ENCODE data around the gene CCDC85A. TPM values are rescaled to one million over a fixed set of nuclear protein-coding genes. Genes with fewer than 3 reads are reported as not detected.

CCDC85A gene
- polyA plus RNA-seq, 1 of the 3 experiments (the other 2 are of a cell fraction) = 48.7 TPM

GRCh38 chr2:56380861-56381260 is 197.1 kb downstream of the CCDC85A start (continued):
- TF ChIP-seq YY1 (IDR thresholded peaks at IDR 0.05; ENCODE audit: low read depth) = no peak
- TF ChIP-seq, protein P1, sequence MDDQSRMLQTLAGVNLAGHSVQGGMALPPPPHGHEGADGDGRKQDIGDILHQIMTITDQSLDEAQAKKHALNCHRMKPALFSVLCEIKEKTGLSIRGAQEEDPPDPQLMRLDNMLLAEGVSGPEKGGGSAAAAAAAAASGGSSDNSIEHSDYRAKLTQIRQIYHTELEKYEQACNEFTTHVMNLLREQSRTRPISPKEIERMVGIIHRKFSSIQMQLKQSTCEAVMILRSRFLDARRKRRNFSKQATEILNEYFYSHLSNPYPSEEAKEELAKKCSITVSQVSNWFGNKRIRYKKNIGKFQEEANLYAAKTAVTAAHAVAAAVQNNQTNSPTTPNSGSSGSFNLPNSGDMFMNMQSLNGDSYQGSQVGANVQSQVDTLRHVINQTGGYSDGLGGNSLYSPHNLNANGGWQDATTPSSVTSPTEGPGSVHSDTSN (IDR thresholded peaks at IDR 0.05) = no peak

DNA sequence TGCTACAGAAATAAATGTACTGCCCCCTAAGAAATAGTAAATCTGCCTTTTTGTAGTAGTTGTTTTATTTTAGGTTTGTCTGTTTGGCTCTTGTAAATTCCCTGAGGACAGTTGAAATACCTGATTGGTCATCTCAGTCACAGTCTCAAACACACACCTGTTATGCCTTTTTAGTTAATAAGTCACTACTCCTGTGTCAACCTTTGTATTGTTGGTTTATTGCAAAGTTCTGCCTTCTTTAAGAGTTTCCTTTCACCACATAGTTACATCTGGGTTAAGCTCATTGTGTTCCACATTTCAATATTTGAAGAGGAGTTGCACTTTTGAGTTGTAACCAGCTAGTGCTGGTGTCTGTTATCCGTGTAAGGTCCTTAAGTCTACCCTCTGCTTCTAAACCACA is 198.7 kb downstream of the CCDC85A start:
- Histone ChIP-seq H3K4me3 (ENCODE audit: low read depth in 2 of 2, low read length in 1 of 2) (no peak overlapping the region), H3K4me1 (ENCODE audit: control insufficient read depth in 1 of 2, insufficient read depth in 2 of 2, low read depth in 1 of 2, low read length in 1 of 2) (peaks cover 0 to 20% of the 10 kb centered on the region in 2 experiments; a peak in 2 of 4 replicates), H3K9me2 (no peaks in the 10 kb centered on the region), H3K9ac (no peak overlapping the region), H3K4me2 (no peak overlapping the region), H3K9me3 (no peaks in the 10 kb centered on the region), H3F3A (replicated peaks; ENCODE audit: insufficient read depth) (peaks cover 30% of the 10 kb centered on the region), H3K36me3 (replicated peaks in 1 of 2; ENCODE audit: control insufficient read depth in 1 of 2, insufficient read depth in 2 of 2, low read length in 1 of 2) (peaks cover 18 to 67% of the 10 kb centered on the region in 2 experiments), H3K79me2 (ENCODE audit: insufficient read depth) (peaks cover 70% of the 10 kb centered on the region), H3K27ac (ENCODE audit: low read depth in 2 of 2, low read length in 1 of 2) (no peak overlapping the region), H3K27me3 (ENCODE audit: insufficient read depth) (no peaks in the 10 kb centered on the region), H4K20me1 (ENCODE audit: insufficient read depth) (no peaks in the 10 kb centered on the region), H2AFZ (ENCODE audit: low read depth) (no peak overlapping the region)
- POLR2A ChIA-PET = no interaction called here
- 0% methylated on average over 1 of the region's 1 CpG for WGBS (ENCODE audit: low lambda C conversion rate)
- TF ChIP-seq GABPA (IDR thresholded peaks at IDR 0.05; ENCODE audit: low read depth) = no peak
- no peak for TF ChIP-seq MEF2A (IDR thresholded peaks at IDR 0.05; ENCODE audit: borderline replicate concordance, low read depth)
- no peak for TF ChIP-seq RAD21 (IDR thresholded peaks at IDR 0.05; ENCODE audit: low read length)
- TF ChIP-seq, protein P2, sequence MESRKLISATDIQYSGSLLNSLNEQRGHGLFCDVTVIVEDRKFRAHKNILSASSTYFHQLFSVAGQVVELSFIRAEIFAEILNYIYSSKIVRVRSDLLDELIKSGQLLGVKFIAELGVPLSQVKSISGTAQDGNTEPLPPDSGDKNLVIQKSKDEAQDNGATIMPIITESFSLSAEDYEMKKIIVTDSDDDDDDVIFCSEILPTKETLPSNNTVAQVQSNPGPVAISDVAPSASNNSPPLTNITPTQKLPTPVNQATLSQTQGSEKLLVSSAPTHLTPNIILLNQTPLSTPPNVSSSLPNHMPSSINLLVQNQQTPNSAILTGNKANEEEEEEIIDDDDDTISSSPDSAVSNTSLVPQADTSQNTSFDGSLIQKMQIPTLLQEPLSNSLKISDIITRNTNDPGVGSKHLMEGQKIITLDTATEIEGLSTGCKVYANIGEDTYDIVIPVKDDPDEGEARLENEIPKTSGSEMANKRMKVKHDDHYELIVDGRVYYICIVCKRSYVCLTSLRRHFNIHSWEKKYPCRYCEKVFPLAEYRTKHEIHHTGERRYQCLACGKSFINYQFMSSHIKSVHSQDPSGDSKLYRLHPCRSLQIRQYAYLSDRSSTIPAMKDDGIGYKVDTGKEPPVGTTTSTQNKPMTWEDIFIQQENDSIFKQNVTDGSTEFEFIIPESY (IDR thresholded peaks at IDR 0.05; ENCODE audit: borderline replicate concordance, low read depth) = no peak
- TF ChIP-seq CHD2 (IDR thresholded peaks at IDR 0.05; ENCODE audit: low read length, partially characterized antibody) = no peak
- TF ChIP-seq POLR2AphosphoS5 (IDR thresholded peaks at IDR 0.05; ENCODE audit: low read depth, low read length) = no peak
- no peak for TF ChIP-seq RFX5 (IDR thresholded peaks at IDR 0.05; ENCODE audit: low read length)
- TF ChIP-seq, protein P3, sequence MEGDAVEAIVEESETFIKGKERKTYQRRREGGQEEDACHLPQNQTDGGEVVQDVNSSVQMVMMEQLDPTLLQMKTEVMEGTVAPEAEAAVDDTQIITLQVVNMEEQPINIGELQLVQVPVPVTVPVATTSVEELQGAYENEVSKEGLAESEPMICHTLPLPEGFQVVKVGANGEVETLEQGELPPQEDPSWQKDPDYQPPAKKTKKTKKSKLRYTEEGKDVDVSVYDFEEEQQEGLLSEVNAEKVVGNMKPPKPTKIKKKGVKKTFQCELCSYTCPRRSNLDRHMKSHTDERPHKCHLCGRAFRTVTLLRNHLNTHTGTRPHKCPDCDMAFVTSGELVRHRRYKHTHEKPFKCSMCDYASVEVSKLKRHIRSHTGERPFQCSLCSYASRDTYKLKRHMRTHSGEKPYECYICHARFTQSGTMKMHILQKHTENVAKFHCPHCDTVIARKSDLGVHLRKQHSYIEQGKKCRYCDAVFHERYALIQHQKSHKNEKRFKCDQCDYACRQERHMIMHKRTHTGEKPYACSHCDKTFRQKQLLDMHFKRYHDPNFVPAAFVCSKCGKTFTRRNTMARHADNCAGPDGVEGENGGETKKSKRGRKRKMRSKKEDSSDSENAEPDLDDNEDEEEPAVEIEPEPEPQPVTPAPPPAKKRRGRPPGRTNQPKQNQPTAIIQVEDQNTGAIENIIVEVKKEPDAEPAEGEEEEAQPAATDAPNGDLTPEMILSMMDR (IDR thresholded peaks at IDR 0.05) = no peak
- TF ChIP-seq, protein P4, sequence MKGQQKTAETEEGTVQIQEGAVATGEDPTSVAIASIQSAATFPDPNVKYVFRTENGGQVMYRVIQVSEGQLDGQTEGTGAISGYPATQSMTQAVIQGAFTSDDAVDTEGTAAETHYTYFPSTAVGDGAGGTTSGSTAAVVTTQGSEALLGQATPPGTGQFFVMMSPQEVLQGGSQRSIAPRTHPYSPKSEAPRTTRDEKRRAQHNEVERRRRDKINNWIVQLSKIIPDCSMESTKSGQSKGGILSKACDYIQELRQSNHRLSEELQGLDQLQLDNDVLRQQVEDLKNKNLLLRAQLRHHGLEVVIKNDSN (IDR thresholded peaks at IDR 0.05; ENCODE audit: borderline replicate concordance, low read depth) = no peak
- TF ChIP-seq RCOR1 (IDR thresholded peaks at IDR 0.05; ENCODE audit: low read length) = no peak
- TF ChIP-seq SMC3 (IDR thresholded peaks at IDR 0.05; ENCODE audit: low read depth, low read length) = no peak
- TF ChIP-seq, protein P5, sequence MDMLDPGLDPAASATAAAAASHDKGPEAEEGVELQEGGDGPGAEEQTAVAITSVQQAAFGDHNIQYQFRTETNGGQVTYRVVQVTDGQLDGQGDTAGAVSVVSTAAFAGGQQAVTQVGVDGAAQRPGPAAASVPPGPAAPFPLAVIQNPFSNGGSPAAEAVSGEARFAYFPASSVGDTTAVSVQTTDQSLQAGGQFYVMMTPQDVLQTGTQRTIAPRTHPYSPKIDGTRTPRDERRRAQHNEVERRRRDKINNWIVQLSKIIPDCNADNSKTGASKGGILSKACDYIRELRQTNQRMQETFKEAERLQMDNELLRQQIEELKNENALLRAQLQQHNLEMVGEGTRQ (IDR thresholded peaks at IDR 0.05; ENCODE audit: borderline replicate concordance, low read depth, low read length) = no peak
- no peak for TF ChIP-seq SIN3A (IDR thresholded peaks at IDR 0.05; ENCODE audit: borderline replicate concordance, low read depth, low read length)
- no peak for TF ChIP-seq TCF12 (IDR thresholded peaks at IDR 0.05)
- TF ChIP-seq ELF1 (IDR thresholded peaks at IDR 0.05) = no peak
- no peak for TF ChIP-seq MXI1 (IDR thresholded peaks at IDR 0.05; ENCODE audit: low read depth, low read length)
- no peak for TF ChIP-seq MAX (IDR thresholded peaks at IDR 0.05; ENCODE audit: low read depth)
- TF ChIP-seq NRF1 (IDR thresholded peaks at IDR 0.05; ENCODE audit: low read depth, low read length) = no peak
- TF ChIP-seq GATA2 (CRISPR knock-in tag; IDR thresholded peaks at IDR 0.05) = no peak
- DNase-seq = no peak
- CTCF ChIA-PET = interaction anchor here (1.0 kb wide), 1 partner anchor 243 kb away, joined by 3 read pairs; no protein-coding TSS in a partner anchor

All from SK-N-SH (cell line).